ENCODE data around the gene PLEKHA4.
"Not testable (repeated sequence)": the region's sequence is repeated elsewhere in the genome, so short reads cannot be mapped to it uniquely, and the experiment has no call there.

The PLEKHA4 gene, protein sequence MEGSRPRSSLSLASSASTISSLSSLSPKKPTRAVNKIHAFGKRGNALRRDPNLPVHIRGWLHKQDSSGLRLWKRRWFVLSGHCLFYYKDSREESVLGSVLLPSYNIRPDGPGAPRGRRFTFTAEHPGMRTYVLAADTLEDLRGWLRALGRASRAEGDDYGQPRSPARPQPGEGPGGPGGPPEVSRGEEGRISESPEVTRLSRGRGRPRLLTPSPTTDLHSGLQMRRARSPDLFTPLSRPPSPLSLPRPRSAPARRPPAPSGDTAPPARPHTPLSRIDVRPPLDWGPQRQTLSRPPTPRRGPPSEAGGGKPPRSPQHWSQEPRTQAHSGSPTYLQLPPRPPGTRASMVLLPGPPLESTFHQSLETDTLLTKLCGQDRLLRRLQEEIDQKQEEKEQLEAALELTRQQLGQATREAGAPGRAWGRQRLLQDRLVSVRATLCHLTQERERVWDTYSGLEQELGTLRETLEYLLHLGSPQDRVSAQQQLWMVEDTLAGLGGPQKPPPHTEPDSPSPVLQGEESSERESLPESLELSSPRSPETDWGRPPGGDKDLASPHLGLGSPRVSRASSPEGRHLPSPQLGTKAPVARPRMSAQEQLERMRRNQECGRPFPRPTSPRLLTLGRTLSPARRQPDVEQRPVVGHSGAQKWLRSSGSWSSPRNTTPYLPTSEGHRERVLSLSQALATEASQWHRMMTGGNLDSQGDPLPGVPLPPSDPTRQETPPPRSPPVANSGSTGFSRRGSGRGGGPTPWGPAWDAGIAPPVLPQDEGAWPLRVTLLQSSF

DNA sequence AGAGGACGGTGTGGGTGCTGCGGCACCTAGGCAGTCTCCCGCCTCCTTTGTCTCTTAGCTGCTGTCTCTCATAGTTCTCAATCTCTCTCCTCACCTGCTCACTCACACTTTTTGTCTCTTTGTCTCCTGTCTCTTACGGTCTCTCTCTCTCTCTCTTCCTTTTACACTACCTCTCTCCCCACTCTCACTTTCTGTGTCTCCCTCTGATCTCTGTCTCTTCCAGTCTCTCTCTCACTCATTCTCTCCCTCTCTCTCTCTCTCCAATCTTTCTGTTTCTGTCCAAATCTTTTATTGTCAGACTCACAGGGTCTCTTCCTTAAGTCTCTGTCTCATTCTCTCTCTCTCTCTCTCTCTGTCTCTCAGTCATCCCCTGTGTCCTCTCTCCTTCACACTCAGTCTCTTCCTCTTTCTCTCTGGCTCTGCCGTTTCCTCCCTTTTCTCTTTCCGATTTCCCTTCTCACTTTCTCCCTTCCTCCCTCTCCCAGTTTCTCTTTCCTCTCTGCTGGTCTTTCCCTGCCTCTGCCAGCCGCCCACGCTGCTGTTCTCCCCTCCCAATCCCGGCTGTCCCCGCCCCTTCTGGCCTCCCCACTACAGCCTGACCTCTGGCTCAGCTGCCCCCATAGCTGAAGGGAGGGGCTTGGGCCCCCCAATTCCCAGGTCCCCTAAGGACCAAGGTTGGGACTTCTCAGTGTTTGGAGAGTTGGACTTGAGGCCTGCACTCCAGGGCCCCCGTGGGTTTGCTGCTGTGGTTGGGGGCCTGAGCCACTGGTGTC lies at the start of gene PLEKHA4:
TSS of gene PLEKHA4 (minus strand) at position 504 of the 773 bp plus-strand sequence. CDS start 997 bp downstream, outside the sequence.
- no peak for DNase-seq

DNA sequence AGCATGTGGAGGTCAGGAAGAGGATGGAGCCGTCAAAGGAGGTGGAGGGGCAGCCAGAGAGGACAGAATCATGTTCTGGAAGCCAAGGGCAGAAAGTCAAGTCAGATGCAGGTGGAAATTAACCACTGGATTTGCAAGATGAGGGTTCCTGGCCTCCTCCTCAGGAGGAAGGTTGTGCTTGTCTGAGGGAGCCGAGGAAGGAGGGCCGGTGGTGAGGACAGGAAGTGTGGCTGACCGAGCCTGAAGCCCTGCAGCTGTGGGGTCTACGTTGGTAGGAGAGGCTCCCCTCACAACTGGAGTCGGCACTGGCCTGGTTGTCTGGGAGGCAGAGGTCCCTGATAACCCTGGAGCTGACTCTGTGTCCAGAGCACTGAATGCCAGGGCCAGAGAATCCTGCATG lies 49.7 kb upstream of the PLEKHA4 start:
- no peak for DNase-seq

DNA sequence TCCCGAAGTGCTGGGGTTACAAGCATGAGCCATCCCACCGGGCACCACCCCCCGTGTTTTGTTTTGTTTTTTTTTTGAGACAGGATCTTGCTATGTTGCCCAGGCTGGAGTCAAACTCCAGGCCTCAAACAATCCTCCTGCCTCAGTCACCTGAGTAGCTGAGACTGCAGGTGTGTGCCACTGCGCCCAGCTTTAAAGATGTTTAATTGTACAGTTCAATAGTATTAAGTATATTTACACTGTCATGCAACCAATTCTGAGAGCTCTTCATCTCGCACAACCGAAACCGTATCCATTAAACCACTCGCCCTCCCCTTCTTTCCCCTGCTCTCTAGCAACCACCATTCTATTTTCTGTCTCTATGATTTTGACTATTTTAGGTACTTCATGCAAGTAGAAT lies 47.3 kb upstream of the PLEKHA4 start:
- no peak for DNase-seq

DNA sequence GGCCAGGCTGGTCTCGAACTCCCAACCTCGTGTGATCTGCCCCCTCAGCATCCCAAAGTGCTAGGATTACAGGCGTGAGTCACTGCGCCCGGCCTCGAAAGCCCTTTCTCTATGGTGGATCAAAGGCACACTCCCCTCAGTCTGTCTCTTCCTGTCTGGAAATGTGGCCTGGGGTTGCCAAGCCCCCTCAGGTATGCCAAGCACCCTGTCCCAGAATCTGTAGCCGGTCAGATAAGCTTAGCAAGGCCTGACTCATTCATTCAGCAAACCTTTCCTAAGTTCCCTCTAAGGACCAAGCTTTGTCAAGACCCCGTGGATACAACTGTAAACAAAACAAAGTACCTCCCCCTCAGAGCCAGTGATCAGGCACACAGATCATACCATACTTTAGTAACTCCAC lies 45.8 kb upstream of the PLEKHA4 start:
- DNase-seq, result no peak

DNA sequence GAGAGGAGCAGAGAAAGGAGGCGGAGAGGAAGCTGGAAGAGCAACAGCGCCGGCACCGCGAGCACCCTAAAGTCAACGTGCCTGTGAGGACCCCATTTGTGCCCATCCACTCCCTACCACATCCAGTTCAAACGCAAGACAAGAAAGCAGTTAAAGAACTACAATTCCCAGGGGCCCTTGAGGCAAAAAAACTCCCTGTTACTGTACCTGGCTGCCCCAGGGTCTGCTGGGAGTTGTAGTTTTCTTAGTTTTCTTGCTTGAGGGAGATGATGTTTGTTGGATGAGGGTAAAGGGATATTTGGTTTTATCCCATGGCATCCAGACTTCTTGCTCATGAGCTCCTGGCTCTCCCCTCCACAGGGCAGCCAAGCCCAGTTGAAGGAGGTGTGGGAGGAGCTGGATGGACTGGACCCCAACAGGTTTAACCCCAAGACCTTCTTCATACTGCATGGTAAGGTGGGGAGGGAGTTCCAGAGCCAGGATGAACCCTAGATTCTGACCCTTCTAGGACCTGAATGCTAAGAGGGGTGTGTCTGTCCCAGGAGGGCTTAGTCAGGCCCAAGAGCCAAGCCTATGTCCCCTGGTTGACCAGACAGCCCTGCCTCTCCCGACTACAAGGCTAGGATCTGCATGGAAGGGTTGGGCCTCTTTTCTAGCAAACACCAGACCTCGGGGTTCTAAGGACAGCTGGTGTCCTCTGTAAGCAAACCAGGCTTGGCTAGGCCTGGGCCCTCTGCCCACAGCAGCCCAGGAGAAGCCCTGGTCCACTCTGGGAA lies 44.9 kb upstream of the PLEKHA4 start:
- DNase-seq, result no peak

DNA sequence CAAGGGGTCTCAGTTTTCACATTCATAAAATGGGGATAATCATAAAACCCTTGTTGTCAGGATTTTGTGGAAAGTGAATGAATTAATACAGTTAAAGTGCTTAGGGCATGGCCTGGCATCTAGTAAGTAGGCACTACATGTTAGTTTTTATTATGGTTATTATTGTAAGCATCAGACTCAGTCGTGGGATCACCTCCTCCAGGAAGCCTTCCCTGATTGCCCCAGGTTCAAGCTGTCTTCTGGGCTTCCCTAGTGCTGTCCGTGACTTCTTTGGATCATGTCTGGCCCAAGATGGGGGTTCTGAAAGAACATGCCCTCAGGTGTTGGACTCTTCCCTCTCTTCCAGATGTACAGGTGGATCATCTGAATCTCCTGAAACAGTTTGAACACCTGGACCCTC lies 42.4 kb upstream of the PLEKHA4 start:
- DNase-seq, result no peak

DNA sequence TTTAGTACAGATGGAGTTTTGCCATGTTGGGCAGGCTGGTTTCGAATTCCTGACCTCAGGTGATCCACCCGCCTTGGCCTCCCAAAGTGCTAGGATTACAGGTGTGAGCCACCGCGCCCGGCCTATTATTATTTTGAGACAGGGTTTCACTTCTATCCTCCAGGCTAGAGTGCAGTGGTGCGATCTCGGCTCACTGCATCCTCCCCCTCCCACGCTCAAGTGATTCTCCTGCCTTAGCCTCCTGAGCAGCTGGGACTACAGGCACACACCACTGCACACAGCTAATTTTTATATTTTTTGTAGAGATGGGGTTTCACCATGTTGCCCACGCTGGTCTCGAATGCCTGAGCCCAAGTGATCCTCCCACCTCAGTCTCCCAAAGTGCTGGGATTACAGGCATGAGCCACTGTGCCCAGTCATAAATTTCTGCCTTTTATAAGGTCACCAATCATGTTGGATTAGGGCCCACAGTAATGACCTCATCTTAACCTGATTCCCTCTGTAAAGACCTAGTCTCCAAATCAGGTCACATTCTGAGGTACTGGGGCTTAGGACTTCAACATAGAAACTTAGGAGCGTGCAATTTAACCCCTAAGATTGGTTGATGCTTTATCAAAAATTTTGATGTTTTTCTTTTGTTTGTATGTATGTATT lies 41.1 kb upstream of the PLEKHA4 start:
- not testable (repeated sequence) for DNase-seq

DNA sequence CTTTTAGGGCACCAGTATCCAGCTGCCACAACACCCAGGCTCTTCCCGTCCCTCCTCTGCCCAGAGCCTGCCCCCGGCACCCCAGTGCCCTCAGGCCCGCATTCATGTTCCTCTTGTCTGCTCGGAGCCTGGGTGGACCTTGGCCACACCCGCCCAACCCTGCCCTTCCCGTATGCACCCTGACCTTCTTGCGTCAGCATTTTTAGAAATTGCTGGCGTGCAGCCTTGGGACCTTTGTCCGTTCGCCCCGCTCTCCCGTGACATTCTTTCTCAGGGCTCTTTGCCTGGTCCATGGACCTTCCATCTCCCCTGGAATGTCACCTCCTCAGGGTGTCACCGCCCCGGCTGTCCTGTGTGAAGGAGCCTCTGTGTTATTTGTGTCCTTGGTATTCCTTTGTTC lies 39.3 kb upstream of the PLEKHA4 start:
- no peak for DNase-seq

DNA sequence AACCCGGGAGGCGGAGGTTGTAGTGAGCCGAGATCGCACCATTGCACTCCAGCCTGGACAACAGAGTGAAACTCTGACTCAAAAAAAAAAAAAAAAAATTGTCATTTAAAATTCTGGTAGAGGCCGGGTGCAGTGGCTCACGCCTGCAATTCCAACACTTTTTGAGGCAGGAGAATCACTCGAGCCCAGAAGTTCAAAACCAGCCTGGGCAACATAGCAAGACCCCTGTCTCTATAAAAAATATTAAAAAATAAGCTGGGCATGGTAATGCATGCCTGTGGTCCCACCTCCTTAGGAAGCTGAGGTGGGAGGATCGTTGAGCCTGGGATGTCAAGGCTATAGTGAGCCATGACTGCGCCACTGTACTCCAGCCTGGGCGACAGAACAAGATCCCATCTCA lies 37.9 kb upstream of the PLEKHA4 start:
- DNase-seq, result no peak

DNA sequence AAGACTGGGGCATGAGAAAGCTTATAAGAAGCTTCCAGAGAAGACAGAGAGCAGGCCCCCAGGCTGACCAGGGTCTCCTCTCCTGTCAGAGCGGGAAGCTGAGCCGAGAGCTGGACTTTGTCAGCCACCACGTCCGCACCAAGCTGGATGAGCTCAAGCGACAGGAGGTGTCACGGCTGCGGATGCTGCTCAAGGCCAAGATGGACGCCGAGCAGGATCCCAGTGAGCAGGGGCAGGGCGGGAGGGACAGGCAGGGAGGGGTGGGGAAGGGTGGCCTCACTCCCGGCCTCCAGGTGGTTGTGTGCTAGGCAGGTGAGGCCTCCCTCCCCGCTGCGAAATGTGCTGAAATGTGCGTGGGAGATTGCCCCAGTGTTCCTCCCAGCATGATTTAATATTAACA lies 37.2 kb upstream of the PLEKHA4 start:
- no peak for DNase-seq

DNA sequence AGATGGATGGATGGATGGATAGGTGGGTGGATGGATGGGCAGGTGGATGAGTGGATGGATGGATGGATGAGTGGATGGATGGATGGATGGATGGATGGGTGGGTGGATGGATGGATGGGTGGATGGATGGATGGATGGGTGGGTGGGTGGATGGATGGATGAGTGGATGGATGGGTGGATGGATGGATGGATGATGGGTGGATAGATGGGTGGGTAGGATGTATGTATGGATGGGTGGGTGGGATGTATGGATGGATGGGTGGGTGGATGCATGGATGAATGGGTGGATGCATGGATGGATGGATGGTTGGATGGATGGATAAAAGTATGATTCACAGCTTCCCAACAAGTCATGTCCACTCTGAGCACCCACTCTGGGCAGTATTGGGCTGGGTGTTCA lies 35.4 kb upstream of the PLEKHA4 start:
- not testable (repeated sequence) for DNase-seq

DNA sequence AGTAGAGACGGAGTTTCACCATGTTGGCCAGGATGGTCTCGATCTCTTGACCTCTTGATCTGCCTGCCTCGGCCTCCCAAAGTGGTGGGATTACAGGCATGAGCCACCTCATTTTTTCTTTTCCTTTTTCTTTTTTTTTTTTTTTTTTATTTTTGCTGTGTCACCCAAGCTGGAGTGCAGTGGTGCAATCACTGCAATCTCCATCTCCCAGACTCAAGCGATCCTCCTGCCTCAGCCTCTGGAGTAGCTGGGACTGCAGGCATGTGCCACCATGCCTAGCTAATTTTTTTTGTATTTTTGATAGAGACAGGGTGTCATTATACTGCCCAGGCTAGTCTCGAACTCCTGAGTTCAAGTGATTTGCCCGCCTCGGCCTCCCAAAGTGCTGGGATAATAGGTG lies 33.9 kb upstream of the PLEKHA4 start:
- not testable (repeated sequence) for DNase-seq

DNA sequence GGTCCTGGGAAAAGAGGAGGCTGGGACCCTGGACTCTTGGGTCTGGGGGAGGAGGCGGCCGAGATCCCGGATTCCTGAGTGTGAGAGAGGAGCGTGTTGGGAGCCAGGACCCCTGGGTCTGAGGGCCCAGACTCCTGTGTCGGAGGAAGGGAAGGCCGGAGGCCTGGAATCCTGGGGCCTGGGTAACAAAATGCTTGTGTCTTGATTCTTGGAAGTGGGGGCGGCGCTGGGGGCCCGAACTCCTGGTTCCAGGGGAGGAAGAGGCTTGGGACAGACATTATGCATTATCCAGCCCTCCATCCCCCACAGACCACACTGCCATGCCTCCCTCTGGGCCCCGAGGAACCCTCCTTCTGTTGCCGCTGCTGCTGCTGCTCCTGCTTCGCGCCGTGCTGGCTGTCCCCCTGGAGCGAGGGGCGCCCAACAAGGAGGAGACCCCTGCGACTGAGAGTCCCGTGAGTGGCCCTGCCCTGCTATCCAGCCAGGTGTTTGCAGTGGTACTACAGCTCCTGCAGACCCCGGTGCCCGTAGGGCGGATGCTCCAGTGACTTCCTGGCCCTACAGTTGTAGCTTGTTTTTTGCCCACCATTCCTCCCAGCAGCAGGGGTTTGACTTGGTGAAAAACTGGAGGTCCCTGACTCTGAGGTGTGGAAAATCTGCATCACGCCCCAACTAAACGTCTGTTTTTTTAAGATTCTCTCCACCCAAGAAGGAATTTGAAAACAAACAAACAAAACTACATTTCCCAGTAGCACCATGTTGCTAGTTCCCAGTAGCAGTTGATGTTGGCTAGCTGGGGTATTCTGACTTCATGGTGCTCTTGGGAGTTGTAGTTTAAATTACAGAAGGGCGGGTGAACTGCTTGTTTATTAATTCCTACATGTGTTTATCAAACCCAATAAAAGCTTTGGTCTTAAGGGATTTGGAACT lies 32.3 kb upstream of the PLEKHA4 start:
- DNase-seq, result peak; percentile 13

DNA sequence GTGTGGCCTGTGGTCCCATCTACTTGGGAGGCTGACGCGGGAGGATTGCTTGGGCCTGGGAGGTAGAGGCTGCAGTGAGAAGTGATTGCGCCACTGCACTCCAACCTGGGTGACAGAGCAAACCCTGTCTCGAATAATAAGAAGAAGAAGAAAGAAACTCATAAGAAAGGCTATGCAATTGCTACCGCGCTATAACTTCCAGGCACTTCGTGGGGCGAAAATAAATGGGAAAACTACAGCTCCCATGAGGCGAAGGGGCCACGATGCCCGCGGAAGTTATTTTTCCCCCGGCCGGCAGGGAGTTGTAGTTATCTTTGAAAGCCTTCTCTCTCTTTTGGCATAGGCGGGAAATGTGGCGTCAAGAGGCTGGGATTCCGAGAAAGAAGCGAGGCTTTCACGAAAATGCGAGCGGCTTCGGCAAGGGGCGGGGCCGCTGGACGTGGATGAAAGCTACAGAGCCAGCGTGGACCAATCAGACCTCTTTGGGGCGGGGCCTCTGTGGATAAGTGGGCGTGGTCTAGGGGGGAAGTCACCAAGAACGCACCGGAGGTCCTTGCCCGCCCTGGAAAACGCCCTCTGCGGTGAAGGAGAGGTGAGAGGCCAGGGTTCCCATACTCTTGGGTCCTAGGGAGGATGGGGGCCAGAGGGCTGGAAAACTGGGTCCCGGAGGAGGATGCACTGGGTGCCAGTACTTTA lies 31.5 kb upstream of the PLEKHA4 start, which contains the start of gene NUCB1:
TSS of gene NUCB1 (plus strand) at position 532 of the 696 bp plus-strand sequence. CDS start 485 bp downstream, outside the sequence.
- DNase-seq, result peak; percentile 99

DNA sequence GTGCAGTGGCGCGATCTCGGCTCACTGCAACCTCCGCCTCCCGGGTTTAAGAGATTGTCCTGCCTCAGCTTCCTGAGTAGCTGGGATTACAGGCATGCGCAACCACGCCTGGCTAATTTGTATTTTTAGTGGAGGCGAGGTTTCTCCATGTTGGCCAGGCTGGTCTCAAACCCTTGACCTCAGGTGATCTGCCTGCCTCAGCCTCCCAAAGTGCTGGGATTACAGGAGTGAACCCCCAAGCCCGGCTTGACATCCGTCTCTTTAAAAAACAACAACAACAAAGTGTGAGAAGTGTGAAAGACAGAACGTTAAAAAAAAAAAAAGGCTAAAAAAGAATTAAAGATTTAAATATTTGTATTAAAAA lies 31.0 kb upstream of the PLEKHA4 start:
- not testable (repeated sequence) for DNase-seq

DNA sequence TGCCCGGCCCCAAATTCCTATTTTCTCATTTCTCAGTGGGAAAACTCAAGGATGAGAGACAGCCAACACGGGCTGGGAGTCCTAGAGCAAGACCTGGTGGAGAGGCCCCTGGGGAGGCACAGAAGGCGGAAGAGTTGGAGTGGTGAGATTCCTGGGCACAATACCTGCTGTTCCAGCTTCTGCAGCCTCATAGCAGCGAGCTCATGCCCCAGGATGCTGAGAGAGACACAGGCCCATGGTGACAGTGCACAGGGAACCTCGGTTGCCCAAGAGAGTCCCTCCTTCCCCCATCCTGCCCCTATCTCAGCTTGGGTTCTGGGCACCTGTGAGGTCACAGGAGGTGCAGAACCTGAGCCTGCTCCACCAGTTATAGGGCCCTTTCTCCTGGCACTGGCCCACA lies 28.8 kb upstream of the PLEKHA4 start:
- DNase-seq, result no peak

DNA sequence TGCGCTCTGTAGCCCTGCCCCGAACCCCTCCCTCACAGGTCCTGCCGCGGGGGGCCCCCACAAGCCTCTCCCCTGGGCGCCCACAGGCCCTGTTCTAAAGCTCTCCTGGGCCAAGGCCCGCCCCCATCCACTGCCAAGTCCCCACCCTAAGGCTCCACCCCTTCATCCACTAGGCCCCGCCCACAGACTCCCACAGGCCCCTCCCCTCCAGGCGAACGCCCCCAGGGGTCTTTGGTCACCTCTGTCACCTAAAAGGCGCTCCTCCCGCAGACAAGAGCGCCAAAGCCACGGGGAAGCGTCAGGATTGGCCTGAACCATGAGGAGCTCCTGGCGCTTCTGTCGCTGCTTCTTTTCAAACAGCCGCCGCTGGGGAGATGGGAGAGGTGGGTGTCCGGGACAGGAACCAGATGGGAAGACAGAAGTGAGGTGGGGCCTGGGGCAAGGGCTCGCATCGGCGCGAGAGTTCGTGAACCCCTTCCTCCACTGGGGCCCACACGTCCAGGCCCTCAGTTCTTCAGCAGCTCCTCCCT lies 27.8 kb upstream of the PLEKHA4 start:
- DNase-seq, result no peak

DNA sequence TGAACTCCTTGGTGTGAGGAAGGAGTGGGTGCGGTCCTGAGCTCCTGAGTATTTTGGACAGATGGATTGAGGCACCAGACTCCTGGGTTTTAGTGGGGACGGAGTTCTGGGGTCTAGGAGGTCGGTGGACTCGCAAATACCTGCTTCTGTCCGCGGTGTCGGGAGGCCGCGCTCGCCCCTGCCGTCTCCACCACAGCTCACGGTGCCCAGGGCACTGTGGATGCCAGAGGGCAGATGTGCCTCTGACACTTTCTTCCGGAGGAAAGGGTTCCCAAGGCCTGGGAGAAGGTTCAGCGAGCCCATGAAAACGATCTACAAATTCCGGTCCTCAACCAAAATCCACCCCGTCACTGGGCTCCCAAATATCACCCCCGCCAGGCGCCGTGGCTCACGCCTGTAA lies 26.8 kb upstream of the PLEKHA4 start:
- DNase-seq, result no peak

DNA sequence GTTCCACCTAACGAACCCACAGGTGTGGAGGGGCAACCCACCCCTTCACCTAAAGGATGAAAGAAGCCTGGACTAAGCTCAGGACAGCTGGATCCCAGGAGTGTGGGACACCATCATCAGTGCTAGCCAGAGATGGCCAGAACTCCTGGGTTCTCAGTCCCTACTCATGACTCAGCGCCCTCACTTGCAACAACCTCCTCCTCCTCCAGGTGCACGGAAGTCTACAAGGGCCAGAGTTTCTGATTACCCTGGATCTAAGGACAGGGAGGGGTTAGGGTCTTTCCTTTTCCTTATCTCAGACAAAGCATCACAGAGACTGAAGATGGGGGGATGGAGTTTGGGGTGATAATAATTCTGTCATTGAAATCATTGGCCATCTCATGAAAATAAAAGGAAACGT lies 22.1 kb upstream of the PLEKHA4 start:
- no peak for DNase-seq

DNA sequence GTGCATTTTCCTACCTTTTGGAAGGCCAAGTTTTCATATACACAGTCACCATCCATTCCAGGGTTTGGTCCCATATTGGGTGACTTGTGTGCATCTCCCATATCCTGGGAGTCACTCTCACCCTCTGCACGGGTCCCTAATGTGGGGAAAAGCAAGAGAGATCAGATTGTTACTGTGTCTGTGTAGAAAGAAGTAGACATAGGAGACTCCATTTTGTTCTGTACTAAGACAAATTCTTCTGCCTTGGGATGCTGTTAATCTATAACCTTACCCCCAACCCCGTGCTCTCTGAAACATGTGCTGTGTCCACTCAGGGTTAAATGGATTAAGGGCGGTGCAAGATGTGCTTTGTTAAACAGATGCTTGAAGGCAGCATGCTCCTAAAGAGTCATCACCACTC lies 21.1 kb upstream of the PLEKHA4 start:
- not testable (repeated sequence) for DNase-seq

All from midbrain (tissue), 1 donor.